ENCODE data around the gene PTMS. TPM values are rescaled to one million over a fixed set of nuclear protein-coding genes. Genes with fewer than 3 reads are reported as not detected.

PTMS gene
- total RNA-seq, 1 experiment from 2014 or later: 422 TPM

DNA sequence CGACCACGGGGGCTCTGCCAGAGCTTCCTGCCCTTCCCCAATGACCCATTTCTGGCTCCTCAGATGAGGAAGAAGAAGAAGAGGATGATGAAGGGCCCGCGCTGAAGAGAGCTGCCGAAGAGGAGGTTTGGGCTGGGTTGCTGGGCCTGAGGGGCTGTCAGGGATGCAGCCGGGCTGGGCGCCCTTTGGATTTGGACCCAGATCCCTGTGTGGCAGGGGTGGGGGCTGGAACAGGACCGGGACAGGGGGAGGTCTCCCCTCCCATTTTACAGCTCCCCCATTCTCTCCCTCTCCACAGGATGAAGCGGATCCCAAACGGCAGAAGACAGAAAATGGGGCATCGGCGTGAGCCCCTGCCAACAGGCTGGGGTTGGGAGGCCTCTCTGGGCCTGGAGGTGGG, 3.9 kb downstream of the PTMS start:
- H3K79me2 ChIP-seq (ENCODE audit: insufficient read depth, low read length): peaks cover 11% of the 10 kb centered on the region; the same call in 1 of the 2 replicates

More for the DNA sequence above, 3.9 kb downstream of the PTMS start:
- H3K27me3 Mint-ChIP-seq (ENCODE audit: low read depth): peaks cover 25% of the 10 kb centered on the region
- H3K14ac ChIP-seq (ENCODE audit: insufficient read depth, low read length): no peak overlapping the region
- peaks cover 23 to 39% (median 35%) of the 10 kb centered on the region in 3 experiments; a peak in 6 of 7 replicates for H3K36me3 Mint-ChIP-seq (ENCODE audit: insufficient read depth in 1 of 3, low read depth in 3 of 3)
- peaks cover 3% of the 10 kb centered on the region; the same call in 1 of the 2 replicates for H3K27me3 ChIP-seq (ENCODE audit: insufficient read depth, low read length)
- no peak overlapping the region for H2BK5ac ChIP-seq (ENCODE audit: insufficient read length, low read length)
- H2BK20ac ChIP-seq (ENCODE audit: low read depth, low read length, poor library complexity, severe bottlenecking): no peak overlapping the region
- no peak overlapping the region for H3T11ph ChIP-seq (ENCODE audit: low read length)
- no peak overlapping the region for H3K18ac ChIP-seq (ENCODE audit: insufficient read length, low read depth, low read length)
- no peak overlapping the region for H3K9ac ChIP-seq (ENCODE audit: extremely low read depth, insufficient read length, low read length)
- peaks cover 30% of the 10 kb centered on the region for H3K23me2 ChIP-seq (ENCODE audit: insufficient read length, low read depth, low read length, poor library complexity, severe bottlenecking)
- no peak overlapping the region for H3K4ac ChIP-seq (ENCODE audit: low read depth, low read length)
- H3K79me1 ChIP-seq (ENCODE audit: insufficient read depth, low read depth, low read length, poor library complexity, severe bottlenecking): no peaks in the 10 kb centered on the region
- peaks cover 8% of the 10 kb centered on the region; the same call in 1 of the 2 replicates for H3K4me1 ChIP-seq (ENCODE audit: insufficient read depth, low read length)
- H4K20me1 ChIP-seq (ENCODE audit: control insufficient read depth, insufficient read depth, insufficient read length): no peaks in the 10 kb centered on the region
- H3K4me3 Mint-ChIP-seq: peak overlapping the region in 1 of 2 experiments; percentile 49; a peak in 2 of 5 replicates
- no peak overlapping the region for H2BK15ac ChIP-seq (ENCODE audit: low read depth, low read length)
- H3K4me1 Mint-ChIP-seq: peaks cover 48 to 71% of the 10 kb centered on the region in 2 experiments
- TF ChIP-seq, protein P1, sequence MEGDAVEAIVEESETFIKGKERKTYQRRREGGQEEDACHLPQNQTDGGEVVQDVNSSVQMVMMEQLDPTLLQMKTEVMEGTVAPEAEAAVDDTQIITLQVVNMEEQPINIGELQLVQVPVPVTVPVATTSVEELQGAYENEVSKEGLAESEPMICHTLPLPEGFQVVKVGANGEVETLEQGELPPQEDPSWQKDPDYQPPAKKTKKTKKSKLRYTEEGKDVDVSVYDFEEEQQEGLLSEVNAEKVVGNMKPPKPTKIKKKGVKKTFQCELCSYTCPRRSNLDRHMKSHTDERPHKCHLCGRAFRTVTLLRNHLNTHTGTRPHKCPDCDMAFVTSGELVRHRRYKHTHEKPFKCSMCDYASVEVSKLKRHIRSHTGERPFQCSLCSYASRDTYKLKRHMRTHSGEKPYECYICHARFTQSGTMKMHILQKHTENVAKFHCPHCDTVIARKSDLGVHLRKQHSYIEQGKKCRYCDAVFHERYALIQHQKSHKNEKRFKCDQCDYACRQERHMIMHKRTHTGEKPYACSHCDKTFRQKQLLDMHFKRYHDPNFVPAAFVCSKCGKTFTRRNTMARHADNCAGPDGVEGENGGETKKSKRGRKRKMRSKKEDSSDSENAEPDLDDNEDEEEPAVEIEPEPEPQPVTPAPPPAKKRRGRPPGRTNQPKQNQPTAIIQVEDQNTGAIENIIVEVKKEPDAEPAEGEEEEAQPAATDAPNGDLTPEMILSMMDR (conservative IDR thresholded peaks at IDR 0.05): no peak
- H3K4me2 ChIP-seq (ENCODE audit: insufficient read depth, insufficient read length, low read length): no peak overlapping the region
- peak overlapping the region in 1 of 3 experiments; percentile 71; a peak in 2 of 7 replicates for H3K27ac Mint-ChIP-seq
- no peak overlapping the region for H2AFZ ChIP-seq (ENCODE audit: low read length)
- H4K91ac ChIP-seq (ENCODE audit: insufficient read length, low read depth, low read length): no peak overlapping the region
- no peak overlapping the region for H4K8ac ChIP-seq (replicated peaks; ENCODE audit: insufficient read length, low read depth, low read length)
- H2BK12ac ChIP-seq (ENCODE audit: insufficient read length, low read depth, low read length): no peak overlapping the region
- no peak for DNase-seq
- H2BK120ac ChIP-seq (ENCODE audit: low read depth, low read length, poor library complexity, severe bottlenecking): no peak overlapping the region
- no CpG with 5 or more reads among the region's 12 CpGs for WGBS (ENCODE audit: extremely low coverage, insufficient read length, low lambda C conversion rate)
- no peak overlapping the region for H3K27ac ChIP-seq (ENCODE audit: insufficient read length, low read depth, low read length)
- H3K9me3 Mint-ChIP-seq: peaks cover 0 to 3% of the 10 kb centered on the region in 2 experiments; a peak in 2 of 5 replicates
- no peak overlapping the region for H2AK5ac ChIP-seq (ENCODE audit: insufficient read length, low read length)
- H3K9me3 ChIP-seq (ENCODE audit: control insufficient read depth, low read depth, low read length): no peaks in the 10 kb centered on the region
- no peak overlapping the region for H3K56ac ChIP-seq (ENCODE audit: insufficient read length, low read depth, low read length)
- H4K5ac ChIP-seq (ENCODE audit: insufficient read length, low read depth, low read length): no peak overlapping the region
- H3K23ac ChIP-seq (ENCODE audit: insufficient read length, low read depth, low read length): no peak overlapping the region
